ENCODE data around the gene USH2A.

DNA sequence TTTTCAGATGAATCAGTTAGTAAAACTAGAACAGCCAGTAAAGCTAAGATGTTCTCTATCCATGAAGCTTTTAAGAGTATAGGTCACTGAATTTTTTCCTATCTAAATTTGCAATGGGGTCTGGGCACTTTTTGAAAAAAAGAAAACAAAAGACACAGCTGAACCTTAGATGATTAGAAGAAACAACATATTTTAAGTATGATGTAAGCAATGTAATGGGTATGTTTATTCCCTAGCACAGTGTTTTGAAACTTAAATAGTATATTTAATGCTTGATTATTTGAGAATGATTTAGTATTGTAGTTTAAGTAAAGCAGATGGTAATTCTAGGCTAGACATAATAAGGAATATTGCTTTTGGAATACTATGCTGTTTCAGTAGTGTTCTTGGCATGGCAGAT, 819.9 kb downstream of the USH2A start:
- TF ChIP-seq, protein P1, sequence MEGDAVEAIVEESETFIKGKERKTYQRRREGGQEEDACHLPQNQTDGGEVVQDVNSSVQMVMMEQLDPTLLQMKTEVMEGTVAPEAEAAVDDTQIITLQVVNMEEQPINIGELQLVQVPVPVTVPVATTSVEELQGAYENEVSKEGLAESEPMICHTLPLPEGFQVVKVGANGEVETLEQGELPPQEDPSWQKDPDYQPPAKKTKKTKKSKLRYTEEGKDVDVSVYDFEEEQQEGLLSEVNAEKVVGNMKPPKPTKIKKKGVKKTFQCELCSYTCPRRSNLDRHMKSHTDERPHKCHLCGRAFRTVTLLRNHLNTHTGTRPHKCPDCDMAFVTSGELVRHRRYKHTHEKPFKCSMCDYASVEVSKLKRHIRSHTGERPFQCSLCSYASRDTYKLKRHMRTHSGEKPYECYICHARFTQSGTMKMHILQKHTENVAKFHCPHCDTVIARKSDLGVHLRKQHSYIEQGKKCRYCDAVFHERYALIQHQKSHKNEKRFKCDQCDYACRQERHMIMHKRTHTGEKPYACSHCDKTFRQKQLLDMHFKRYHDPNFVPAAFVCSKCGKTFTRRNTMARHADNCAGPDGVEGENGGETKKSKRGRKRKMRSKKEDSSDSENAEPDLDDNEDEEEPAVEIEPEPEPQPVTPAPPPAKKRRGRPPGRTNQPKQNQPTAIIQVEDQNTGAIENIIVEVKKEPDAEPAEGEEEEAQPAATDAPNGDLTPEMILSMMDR (IDR thresholded peaks at IDR 0.05), result no peak
- no peak for TF ChIP-seq POLR2A (IDR thresholded peaks at IDR 0.05)
